ENCODE measurements around the gene RTN4RL2. TPM values are rescaled to one million over a fixed set of nuclear protein-coding genes. Genes with fewer than 3 reads are reported as not detected.
A peak's percentile ranks its signal among the peaks of the same experiment; 100 is the strongest.

Gene RTN4RL2
- polyA plus RNA-seq, 1 donor from 2014 or later: 0.66 TPM

DNA sequence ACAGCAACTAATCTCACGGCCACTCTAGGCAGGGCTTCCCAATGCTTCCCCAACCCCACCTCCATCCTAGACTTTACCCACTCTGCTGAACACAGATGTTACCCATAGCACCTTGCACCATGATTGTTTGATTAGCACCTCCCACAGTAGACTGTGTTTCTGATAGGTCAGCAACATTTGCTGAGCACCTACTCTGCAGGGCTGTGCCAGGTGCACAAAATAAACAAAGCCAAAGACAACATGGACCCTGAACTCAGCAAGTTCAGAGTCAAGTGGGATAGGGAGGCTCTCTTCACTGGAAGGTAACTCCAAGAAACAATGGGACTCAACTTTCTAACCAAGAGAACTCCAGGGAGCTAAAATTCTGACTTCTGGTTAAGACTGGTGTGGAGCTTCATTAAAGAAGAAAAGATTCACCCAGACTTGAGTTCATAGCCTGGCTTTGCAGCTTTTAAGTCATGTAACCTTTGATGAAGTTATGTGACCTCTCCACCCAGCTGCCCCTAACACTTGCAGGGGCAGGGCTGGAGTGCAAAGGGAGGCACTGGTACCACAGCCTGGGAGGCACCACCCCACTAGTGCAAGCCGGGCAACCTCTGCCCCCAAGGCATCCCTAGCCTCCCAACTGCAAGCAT, 6.7 kb upstream of the RTN4RL2 start:
- Histone ChIP-seq H4K20me1 (ENCODE audit: insufficient read depth) (no peaks in the 10 kb centered on the region), H3K4me3 (ENCODE audit: low read length) (no peak overlapping the region), H3K9ac (ENCODE audit: low read length) (no peak overlapping the region), H3K79me2 (replicated peaks; ENCODE audit: insufficient read depth, low read length) (no peaks in the 10 kb centered on the region), H3K9me2 (ENCODE audit: insufficient read depth, low read length) (no peaks in the 10 kb centered on the region), H3K4me2 (ENCODE audit: low read length) (no peak overlapping the region), H3K36me3 (ENCODE audit: insufficient read depth, low read length) (no peaks in the 10 kb centered on the region), H3K9me3 (ENCODE audit: low read length) (no peaks in the 10 kb centered on the region), H3K27ac (ENCODE audit: low read length) (no peak overlapping the region), H2AFZ (ENCODE audit: low read depth, low read length) (no peak overlapping the region), H3F3A (ENCODE audit: insufficient read depth, low read length, poor library complexity, severe bottlenecking) (no peaks in the 10 kb centered on the region), H3K27me3 (ENCODE audit: insufficient read depth, low read depth, low read length) (peaks cover 28% of the 10 kb centered on the region)
- no peak for TF ChIP-seq MXI1 (conservative IDR thresholded peaks at IDR 0.05; ENCODE audit: poor library complexity, severe bottlenecking)
- TF ChIP-seq, protein P1, sequence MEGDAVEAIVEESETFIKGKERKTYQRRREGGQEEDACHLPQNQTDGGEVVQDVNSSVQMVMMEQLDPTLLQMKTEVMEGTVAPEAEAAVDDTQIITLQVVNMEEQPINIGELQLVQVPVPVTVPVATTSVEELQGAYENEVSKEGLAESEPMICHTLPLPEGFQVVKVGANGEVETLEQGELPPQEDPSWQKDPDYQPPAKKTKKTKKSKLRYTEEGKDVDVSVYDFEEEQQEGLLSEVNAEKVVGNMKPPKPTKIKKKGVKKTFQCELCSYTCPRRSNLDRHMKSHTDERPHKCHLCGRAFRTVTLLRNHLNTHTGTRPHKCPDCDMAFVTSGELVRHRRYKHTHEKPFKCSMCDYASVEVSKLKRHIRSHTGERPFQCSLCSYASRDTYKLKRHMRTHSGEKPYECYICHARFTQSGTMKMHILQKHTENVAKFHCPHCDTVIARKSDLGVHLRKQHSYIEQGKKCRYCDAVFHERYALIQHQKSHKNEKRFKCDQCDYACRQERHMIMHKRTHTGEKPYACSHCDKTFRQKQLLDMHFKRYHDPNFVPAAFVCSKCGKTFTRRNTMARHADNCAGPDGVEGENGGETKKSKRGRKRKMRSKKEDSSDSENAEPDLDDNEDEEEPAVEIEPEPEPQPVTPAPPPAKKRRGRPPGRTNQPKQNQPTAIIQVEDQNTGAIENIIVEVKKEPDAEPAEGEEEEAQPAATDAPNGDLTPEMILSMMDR (IDR thresholded peaks at IDR 0.05; ENCODE audit: poor library complexity, severe bottlenecking): no peak
- no peak for TF ChIP-seq SMC3 (conservative IDR thresholded peaks at IDR 0.05; ENCODE audit: poor library complexity)
- TF ChIP-seq REST (IDR thresholded peaks at IDR 0.05; ENCODE audit: borderline replicate concordance): no peak
- no peak for TF ChIP-seq TAF1 (IDR thresholded peaks at IDR 0.05; ENCODE audit: low read depth)
- no peak for TF ChIP-seq EZH2 (IDR thresholded peaks at IDR 0.05; ENCODE audit: borderline replicate concordance, insufficient read depth, low read length, poor library complexity, severe bottlenecking)
- no peak for TF ChIP-seq RAD21 (conservative IDR thresholded peaks at IDR 0.05)
- no peak for TF ChIP-seq EP300 (conservative IDR thresholded peaks at IDR 0.05; ENCODE audit: poor library complexity, severe bottlenecking)
- no peak for TF ChIP-seq POLR2AphosphoS5 (IDR thresholded peaks at IDR 0.05)

GRCh38 chr11:57456960-57457642, 3.2 kb upstream of the RTN4RL2 start:
- no peak overlapping the region for H2AFZ ChIP-seq (ENCODE audit: low read depth, low read length)
- no peaks in the 10 kb centered on the region for H4K20me1 ChIP-seq (ENCODE audit: insufficient read depth)
- no peaks in the 10 kb centered on the region for H3K36me3 ChIP-seq (ENCODE audit: insufficient read depth, low read length)
- no peak overlapping the region for H3K9ac ChIP-seq (ENCODE audit: low read length)
- no peaks in the 10 kb centered on the region for H3K9me3 ChIP-seq (ENCODE audit: low read length)
- H3K27ac ChIP-seq (ENCODE audit: low read length): no peak overlapping the region
- H3F3A ChIP-seq (ENCODE audit: insufficient read depth, low read length, poor library complexity, severe bottlenecking): no peaks in the 10 kb centered on the region
- no peak overlapping the region for H3K4me3 ChIP-seq (ENCODE audit: low read length)
- no peaks in the 10 kb centered on the region for H3K9me2 ChIP-seq (ENCODE audit: insufficient read depth, low read length)
- TF ChIP-seq, protein P1 (IDR thresholded peaks at IDR 0.05; ENCODE audit: poor library complexity, severe bottlenecking): peak; percentile 94
- TF ChIP-seq EZH2 (IDR thresholded peaks at IDR 0.05; ENCODE audit: borderline replicate concordance, insufficient read depth, low read length, poor library complexity, severe bottlenecking) (no peak), REST (IDR thresholded peaks at IDR 0.05; ENCODE audit: borderline replicate concordance) (no peak), EP300 (conservative IDR thresholded peaks at IDR 0.05; ENCODE audit: poor library complexity, severe bottlenecking) (no peak), MXI1 (conservative IDR thresholded peaks at IDR 0.05; ENCODE audit: poor library complexity, severe bottlenecking) (no peak), SMC3 (conservative IDR thresholded peaks at IDR 0.05; ENCODE audit: poor library complexity) (peak; percentile 94), RAD21 (conservative IDR thresholded peaks at IDR 0.05) (peak; percentile 89), POLR2AphosphoS5 (IDR thresholded peaks at IDR 0.05) (no peak)
- no peaks in the 10 kb centered on the region for H3K79me2 ChIP-seq (replicated peaks; ENCODE audit: insufficient read depth, low read length)
- H3K27me3 ChIP-seq (ENCODE audit: insufficient read depth, low read depth, low read length): peaks cover 61% of the 10 kb centered on the region
- no peak overlapping the region for H3K4me2 ChIP-seq (ENCODE audit: low read length)
